HCT116 (cell line): Measurements from ENCODE around the gene ETS1. TPM values are rescaled to one million over a fixed set of nuclear protein-coding genes. Genes with fewer than 3 reads are reported as not detected.

Experiments
- ATAC-seq: fragments of 200-7000 bp; cut with Tn5 transposase; 2 replicates; pipeline ENCODE4 v1.9.1; 2020; ENCODE audit warnings: mild to moderate bottlenecking, moderate library complexity
- BruUV-seq: library from RNA; stranded (reverse); fragments of 400-500 nt; replicated peaks from 2 replicates; lab custom pipeline; 2021; lab: Mats Ljungman, UMichigan
- CTCF ChIA-PET: fragments of 300-600 bp; sonication (Branson Sonifier 250); formaldehyde crosslinking; loops from one replicate; lab custom pipeline; 2021; ENCODE audit warnings: antibody characterized with exemption; lab: Charles Lee
- POLR2A ChIA-PET: fragments of 300-600, 350-600 bp; sonication (Branson Sonifier 250); formaldehyde crosslinking; loops from one replicate; lab custom pipeline; 2021; ENCODE audit warnings: antibody characterized with exemption; lab: Charles Lee
- RAD21 ChIA-PET, 2 experiments: fragments of 300-600 bp; sonication (Branson Sonifier 250); formaldehyde crosslinking; loops; one replicate each; lab custom pipeline; 2023; ENCODE audit warnings: low total read pairs in 2 of 2; ENCODE audit not compliant: uncharacterized antibody in 2 of 2, unreplicated experiment in 2 of 2, low non-redundant PET in 1 of 2; lab: Charles Lee
- DNase-seq: peaks from one replicate; pipeline ENCODE4 v3.0.0-alpha.2; 2010; ENCODE audit warnings: low read depth, low spot score
- H2AFZ ChIP-seq: fragments of 200-600 bp; shearing (Covaris generic), sonication (generic); 2 replicates; pipeline ENCODE4 v1.6.1; 2017; ENCODE audit warnings: low read depth, mixed run types, mixed read lengths, antibody characterized with exemption, low read length; ENCODE audit not compliant: poor library complexity, severe bottlenecking
- H3K27ac ChIP-seq: 2 replicates; pipeline ENCODE4 v1.5.1; 2012; ENCODE audit warnings: low read depth, low read length
- H3K27me3 ChIP-seq: fragments of 200-600 bp; sonication (generic); 2 replicates; pipeline ENCODE4 v1.6.1; 2016; ENCODE audit warnings: mixed run types, low read length, mixed read lengths; ENCODE audit not compliant: insufficient read depth
- H3K36me3 ChIP-seq, 2 experiments: fragments of 200-500 bp in 1 of 2; fragments of 200-600 bp in 1 of 2; sonication (Bioruptor generic) in 1 of 2; sonication (generic) in 1 of 2; 2 replicates each; pipeline versions ENCODE4 v1.5.1 to v1.6.1; 2014 to 2016; ENCODE audit warnings: low read length in 2 of 2, inconsistent platforms in 1 of 2, mixed read lengths in 1 of 2, mixed run types in 1 of 2; ENCODE audit not compliant: insufficient read depth in 2 of 2, control insufficient read depth in 1 of 2
- H3K4me1 ChIP-seq, 2 experiments: fragments of 200-600 bp in 1 of 2; sonication (generic) in 1 of 2; 2 replicates each; pipeline versions ENCODE4 v1.5.1 to v1.6.1; 2012 to 2017; ENCODE audit warnings: low read length in 2 of 2, inconsistent platforms in 1 of 2, mild to moderate bottlenecking in 1 of 2, mixed read lengths in 1 of 2, mixed run types in 1 of 2, moderate library complexity in 1 of 2; ENCODE audit not compliant: insufficient read depth in 2 of 2, control insufficient read depth in 1 of 2
- H3K4me2 ChIP-seq: fragments of 200-600 bp; sonication (generic); 2 replicates; pipeline ENCODE4 v1.6.1; 2017; ENCODE audit warnings: mixed run types, low read length, mixed read lengths
- H3K4me3 ChIP-seq, 2 experiments: fragments of 200-600 bp in 1 of 2; sonication (generic) in 1 of 2; replicated peaks in 1 of 2; 2 replicates each; pipeline ENCODE4 v1.5.1; 2011 to 2016; ENCODE audit warnings: low read length in 2 of 2, control low read depth in 1 of 2, low read depth in 1 of 2, mild to moderate bottlenecking in 1 of 2, mixed read lengths in 1 of 2, mixed run types in 1 of 2
- H3K79me2 ChIP-seq: fragments of 200-600 bp; sonication (generic); 2 replicates; pipeline ENCODE4 v1.6.1; 2017; ENCODE audit warnings: mild to moderate bottlenecking, mixed run types, low read length, moderate library complexity, mixed read lengths; ENCODE audit not compliant: insufficient read depth
- H3K9ac ChIP-seq: fragments of 200-600 bp; sonication (generic); 2 replicates; pipeline ENCODE4 v1.6.1; 2016; ENCODE audit warnings: low read length, mixed read lengths
- H3K9me2 ChIP-seq: fragments of 200-600 bp; sonication (generic), shearing (Covaris generic); 2 replicates; pipeline ENCODE4 v1.6.1; 2017; ENCODE audit warnings: mixed run types, mild to moderate bottlenecking, moderate library complexity; ENCODE audit not compliant: insufficient read depth
- H3K9me3 ChIP-seq, 2 experiments: fragments of 200-500 bp in 1 of 2; fragments of 200-600 bp in 1 of 2; sonication (Bioruptor generic) in 1 of 2; sonication (generic) in 1 of 2; 2 replicates each; pipeline ENCODE4 v1.6.1; 2014 to 2017; ENCODE audit warnings: low read length in 2 of 2, mixed read lengths in 2 of 2, inconsistent platforms in 1 of 2, low read depth in 1 of 2, mild to moderate bottlenecking in 1 of 2, mixed run types in 1 of 2, moderate library complexity in 1 of 2; ENCODE audit not compliant: control insufficient read depth in 1 of 2, insufficient read depth in 1 of 2
- H4K20me1 ChIP-seq: fragments of 200-600 bp; sonication (generic), shearing (Covaris generic); 2 replicates; pipeline ENCODE4 v1.6.1; 2017; ENCODE audit warnings: mixed run types, mild to moderate bottlenecking, moderate library complexity; ENCODE audit not compliant: insufficient read depth
- EGR1 ChIP-seq: IDR thresholded peaks from 2 replicates; pipeline ENCODE4 v1.6.1; 2012; ENCODE audit warnings: low read depth
- ELF1 ChIP-seq: IDR thresholded peaks from 2 replicates; pipeline ENCODE4 v1.6.1; 2012; ENCODE audit warnings: low read depth, borderline replicate concordance
- EZH2phosphoT487 ChIP-seq: fragments of 200-600 bp; IDR thresholded peaks from 2 replicates; pipeline ENCODE4 v1.6.1; 2018; ENCODE audit warnings: antibody characterized with exemption, borderline replicate concordance
- POLR2AphosphoS5 ChIP-seq: IDR thresholded peaks from 2 replicates; pipeline ENCODE4 v1.6.1; 2011; ENCODE audit warnings: mild to moderate bottlenecking, low read depth, low read length, moderate library complexity
- SRF ChIP-seq: IDR thresholded peaks from 2 replicates; pipeline ENCODE4 v1.6.1; 2012; ENCODE audit warnings: low read depth
- ZFX ChIP-seq: fragments of 450-650 bp; IDR thresholded peaks from 2 replicates; pipeline ENCODE4 v1.6.1; 2017
- ZNF274 ChIP-seq: fragments of 200-500 bp; sonication (Bioruptor generic); IDR thresholded peaks from 2 replicates; pipeline ENCODE4 v1.6.1; 2014; ENCODE audit warnings: mild to moderate bottlenecking, low read depth, low read length, inconsistent platforms
- intact Hi-C: fragments of 100-400 bp; cut with micrococcal nuclease; formaldehyde crosslinking; loops from 2 replicates; pipeline ENCODE4 v1.10.0; 2022
- total RNA-seq: library from RNA; stranded (reverse); gene quantifications from one replicate; pipeline ENCODE4 v1.2.1, GENCODE V29; 2021; ENCODE audit not compliant: unreplicated experiment
- TF ChIP-seq, protein P1 (sequence below): IDR thresholded peaks from 2 replicates; pipeline ENCODE4 v1.6.1; 2011; ENCODE audit warnings: mild to moderate bottlenecking, low read length, moderate library complexity; ENCODE audit not compliant: insufficient replicate concordance; ENCODE audit errors: extremely low read depth
- TF ChIP-seq, protein P2 (sequence below): IDR thresholded peaks from 2 replicates; pipeline ENCODE4 v1.6.1; 2012

ETS1 gene
- total RNA-seq, 1 experiment from 2014 or later, result 9.2 TPM

DNA sequence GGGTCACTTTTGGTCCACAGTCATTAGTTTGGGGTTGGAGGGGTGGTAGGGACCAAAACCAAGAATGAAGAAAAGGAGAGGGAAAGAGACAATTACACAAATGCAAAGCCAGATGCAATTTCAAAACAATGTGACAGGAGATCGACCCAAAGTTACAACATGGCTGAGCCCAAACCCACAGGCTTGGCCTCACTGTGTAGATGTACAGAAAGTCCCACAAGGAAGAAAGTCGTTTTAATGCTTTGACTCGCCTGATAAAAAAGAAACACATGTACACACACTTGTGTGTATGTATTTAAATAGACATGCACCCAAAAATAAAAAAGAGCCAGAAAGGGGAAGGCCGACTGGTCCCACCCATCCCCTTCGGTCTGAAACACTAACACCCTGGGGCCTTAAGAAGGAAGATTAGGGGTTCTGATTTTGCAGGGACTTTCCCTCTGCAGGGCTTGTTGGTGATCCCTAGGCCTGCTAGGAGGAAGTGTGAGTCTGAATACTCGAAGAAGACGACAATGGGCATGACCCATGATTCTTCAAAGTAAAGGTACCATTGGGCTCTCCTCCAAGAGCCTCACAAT lies 104.1 kb downstream of the ETS1 start (continued):
- TF ChIP-seq, protein P1, sequence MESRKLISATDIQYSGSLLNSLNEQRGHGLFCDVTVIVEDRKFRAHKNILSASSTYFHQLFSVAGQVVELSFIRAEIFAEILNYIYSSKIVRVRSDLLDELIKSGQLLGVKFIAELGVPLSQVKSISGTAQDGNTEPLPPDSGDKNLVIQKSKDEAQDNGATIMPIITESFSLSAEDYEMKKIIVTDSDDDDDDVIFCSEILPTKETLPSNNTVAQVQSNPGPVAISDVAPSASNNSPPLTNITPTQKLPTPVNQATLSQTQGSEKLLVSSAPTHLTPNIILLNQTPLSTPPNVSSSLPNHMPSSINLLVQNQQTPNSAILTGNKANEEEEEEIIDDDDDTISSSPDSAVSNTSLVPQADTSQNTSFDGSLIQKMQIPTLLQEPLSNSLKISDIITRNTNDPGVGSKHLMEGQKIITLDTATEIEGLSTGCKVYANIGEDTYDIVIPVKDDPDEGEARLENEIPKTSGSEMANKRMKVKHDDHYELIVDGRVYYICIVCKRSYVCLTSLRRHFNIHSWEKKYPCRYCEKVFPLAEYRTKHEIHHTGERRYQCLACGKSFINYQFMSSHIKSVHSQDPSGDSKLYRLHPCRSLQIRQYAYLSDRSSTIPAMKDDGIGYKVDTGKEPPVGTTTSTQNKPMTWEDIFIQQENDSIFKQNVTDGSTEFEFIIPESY, result no peak
- no peak for TF ChIP-seq ELF1
- no peak for TF ChIP-seq EZH2phosphoT487
- TF ChIP-seq, protein P2, sequence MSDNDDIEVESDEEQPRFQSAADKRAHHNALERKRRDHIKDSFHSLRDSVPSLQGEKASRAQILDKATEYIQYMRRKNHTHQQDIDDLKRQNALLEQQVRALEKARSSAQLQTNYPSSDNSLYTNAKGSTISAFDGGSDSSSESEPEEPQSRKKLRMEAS, result no peak
- TF ChIP-seq, all 23 proteins: peak for 0

DNA sequence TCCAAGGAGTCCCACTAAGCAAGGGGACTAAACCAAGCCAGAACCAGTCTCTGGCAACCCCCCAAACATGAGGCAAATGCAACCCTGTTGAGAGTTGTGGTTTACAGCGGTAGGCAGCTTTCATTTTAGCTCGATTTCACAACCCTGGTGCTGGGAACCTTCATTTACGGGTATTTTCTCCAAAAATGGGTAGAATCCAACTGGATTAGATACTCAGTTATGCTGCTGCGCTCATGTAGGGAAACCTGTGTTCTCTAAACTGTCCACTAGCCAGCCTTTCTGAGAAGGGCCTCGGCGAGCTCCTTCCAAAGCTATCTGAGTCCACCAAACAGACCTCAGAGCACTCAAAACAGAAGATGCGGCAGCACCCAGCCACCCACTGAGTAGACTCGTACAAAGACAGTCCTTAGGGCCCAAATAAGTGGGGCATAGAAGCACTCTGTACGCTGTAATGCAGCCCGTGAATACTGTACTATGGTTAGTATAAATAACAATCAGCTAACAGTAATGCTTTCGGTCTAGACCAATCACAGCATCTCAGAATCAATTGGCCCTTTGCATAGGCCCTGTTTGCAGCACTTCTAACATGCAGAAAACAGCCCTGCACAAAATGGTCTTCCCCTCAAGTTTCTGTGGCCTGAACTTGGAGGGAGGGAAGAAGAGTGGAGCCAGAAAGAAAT lies 104.7 kb downstream of the ETS1 start:
- H3K4me2 ChIP-seq, result no peak overlapping the region
- no peaks in the 10 kb centered on the region for H3K9me2 ChIP-seq
- ChIA-PET RAD21 (no interaction called here), POLR2A (no interaction called here), CTCF (no interaction called here)
- no peaks in the 10 kb centered on the region for H3K4me1 ChIP-seq
- no peaks in the 10 kb centered on the region for H3K9me3 ChIP-seq
- no peaks in the 10 kb centered on the region for H3K79me2 ChIP-seq
- ATAC-seq, result no peak
- intact Hi-C loops, result no loop called here
- H2AFZ ChIP-seq, result no peak overlapping the region
- DNase-seq, result no peak
- no peak overlapping the region for H3K27ac ChIP-seq
- no peak overlapping the region for H3K4me3 ChIP-seq
- no peak for TF ChIP-seq ELF1
- no peak for TF ChIP-seq SRF
- no peak for TF ChIP-seq ZFX
- TF ChIP-seq, protein P1, result no peak
- TF ChIP-seq ZNF274, result no peak
- no peak for TF ChIP-seq EGR1
- no peak for TF ChIP-seq POLR2AphosphoS5
- H3K9ac ChIP-seq, result no peak overlapping the region
- H3K27me3 ChIP-seq, result no peaks in the 10 kb centered on the region
- no TSS peak for BruUV-seq
- H4K20me1 ChIP-seq, result no peaks in the 10 kb centered on the region
- H3K36me3 ChIP-seq, result no peaks in the 10 kb centered on the region; a peak in 1 of 4 replicates
